H54 (cell line): ENCODE data around the gene LRRN3.

Experiments
- DNase-seq: peaks from one replicate; pipeline ENCODE4 v3.0.0; 2011; ENCODE audit warnings: low spot score, mixed read lengths; ENCODE audit not compliant: insufficient read length
- FAIRE-seq: peaks from 3 replicates; lab custom pipeline; 2011; peaks lifted over from hg19 to GRCh38; lab: Jason Lieb, UNC
- POLR2A ChIP-seq: IDR thresholded peaks from 2 replicates; pipeline ENCODE4 v1.6.1; 2011; ENCODE audit warnings: low read depth, mild to moderate bottlenecking, low read length

Gene LRRN3

DNA sequence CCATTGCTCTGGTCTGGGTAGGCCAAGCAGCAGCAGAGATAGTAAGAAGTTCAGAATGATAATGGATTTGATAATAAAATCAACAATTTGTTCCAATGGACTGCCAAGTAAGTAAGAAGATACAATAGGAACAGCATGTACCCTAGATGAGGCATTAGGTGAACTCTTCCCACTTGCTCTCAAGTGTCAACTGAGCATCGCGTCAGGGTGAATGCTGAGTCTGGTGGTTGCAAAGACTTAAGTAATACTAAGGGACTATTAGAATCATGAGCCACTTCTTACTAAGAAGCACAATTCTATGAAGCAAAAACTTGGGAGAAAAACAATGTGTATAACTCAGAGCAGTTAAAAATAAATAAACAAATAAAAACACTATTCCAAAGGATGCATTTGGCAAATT is 54.5 kb downstream of the LRRN3 start:
- no peak for FAIRE-seq
- TF ChIP-seq POLR2A: no peak
- DNase-seq: no peak

DNA sequence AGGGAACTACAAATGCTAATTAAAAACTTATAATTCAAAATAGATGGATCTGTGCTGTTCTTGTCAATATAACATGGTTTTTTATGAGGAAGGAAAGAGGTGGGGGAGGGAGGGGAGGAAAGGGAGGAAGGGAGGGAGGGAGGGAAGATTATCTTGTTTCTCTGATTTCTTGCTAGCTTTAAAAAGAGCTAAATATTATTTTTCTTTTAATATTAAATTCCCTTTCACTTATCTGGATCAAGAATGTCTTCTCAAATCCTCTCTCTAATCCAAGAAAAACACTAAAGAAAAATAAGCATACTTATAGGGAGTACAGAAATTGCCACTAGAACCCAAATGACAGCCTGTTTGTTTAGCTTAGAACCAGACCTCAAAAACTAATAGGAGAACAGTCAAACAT is 55.2 kb downstream of the LRRN3 start:
- TF ChIP-seq POLR2A: no peak
- FAIRE-seq (no peak), DNase-seq (no peak)

DNA sequence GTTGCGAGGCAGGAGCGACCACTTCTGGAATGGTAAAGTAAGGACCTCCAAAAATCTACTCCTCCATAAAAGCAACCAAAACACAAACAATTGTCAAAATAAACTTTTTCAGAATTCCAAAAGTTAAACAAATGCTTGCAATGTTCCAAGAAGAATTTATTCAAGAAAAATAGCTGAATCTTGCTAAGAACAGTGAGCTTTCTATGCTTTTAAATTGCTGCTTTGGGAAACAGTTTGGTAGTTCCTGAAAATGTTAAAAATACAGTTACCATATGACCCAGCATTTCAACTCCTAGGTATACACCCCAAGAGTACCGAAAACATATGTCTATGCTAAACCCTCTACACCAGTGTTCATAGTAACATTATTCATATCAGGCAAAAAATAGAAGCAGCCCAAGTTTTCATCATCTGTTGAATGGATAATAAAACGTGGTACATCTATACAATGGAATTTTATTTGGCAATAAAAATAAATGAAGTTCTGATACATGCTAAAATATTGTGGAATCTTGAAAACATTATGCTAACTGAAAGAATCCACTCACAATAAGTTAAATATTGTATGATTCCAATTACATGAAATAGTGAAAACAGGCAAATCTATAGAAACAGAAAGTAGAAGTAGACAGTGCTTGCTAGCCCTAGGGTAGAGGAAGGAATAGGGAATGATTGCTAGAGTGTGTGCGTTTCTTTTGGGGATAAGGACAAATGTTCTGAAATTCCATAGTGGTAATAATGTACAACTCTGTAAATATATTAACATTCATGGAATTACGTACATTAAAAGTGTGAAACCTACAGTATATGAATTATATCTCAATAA is 57.0 kb downstream of the LRRN3 start:
- FAIRE-seq (no peak), DNase-seq (no peak)
- no peak for TF ChIP-seq POLR2A

DNA sequence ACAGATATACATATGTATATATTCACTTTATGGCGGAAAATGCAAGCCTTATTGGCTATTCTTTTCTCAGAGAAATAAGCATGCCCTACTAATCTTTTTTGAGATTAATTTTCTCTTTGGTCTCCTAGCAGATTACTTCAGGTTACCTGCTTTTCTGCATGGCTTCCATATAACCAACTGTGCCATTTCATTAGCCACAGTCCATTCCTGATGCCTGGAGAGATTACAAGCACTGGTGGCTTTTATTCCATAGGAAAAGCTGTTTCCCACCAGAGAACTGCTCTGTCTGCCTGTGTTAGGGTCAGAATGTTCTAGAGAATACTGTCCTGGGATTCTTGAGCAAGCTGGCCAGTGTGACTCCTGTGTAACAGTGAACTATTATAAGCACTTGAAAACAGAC is 59.8 kb downstream of the LRRN3 start:
- no peak for DNase-seq
- FAIRE-seq: no peak
- no peak for TF ChIP-seq POLR2A

DNA sequence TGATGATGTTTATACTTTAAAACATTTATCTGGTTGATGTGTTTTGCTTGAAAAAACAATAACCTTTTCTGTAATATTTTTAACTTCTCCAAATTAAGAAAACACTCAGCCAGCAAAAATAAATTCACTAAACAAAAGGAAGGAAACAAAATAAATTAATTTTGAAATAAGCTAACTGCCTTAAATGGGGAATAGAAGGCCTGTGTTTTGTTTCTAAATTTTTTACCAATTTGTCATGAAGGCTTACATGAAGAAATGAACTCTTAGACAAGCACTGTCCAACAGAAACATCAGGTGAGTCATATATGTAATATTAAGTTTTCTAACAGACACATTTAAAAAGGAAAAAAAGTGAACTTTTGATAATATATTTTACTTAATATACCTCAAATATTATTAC is 68.5 kb downstream of the LRRN3 start:
- peak; percentile 4 for DNase-seq
- no peak for TF ChIP-seq POLR2A
- FAIRE-seq: no peak

DNA sequence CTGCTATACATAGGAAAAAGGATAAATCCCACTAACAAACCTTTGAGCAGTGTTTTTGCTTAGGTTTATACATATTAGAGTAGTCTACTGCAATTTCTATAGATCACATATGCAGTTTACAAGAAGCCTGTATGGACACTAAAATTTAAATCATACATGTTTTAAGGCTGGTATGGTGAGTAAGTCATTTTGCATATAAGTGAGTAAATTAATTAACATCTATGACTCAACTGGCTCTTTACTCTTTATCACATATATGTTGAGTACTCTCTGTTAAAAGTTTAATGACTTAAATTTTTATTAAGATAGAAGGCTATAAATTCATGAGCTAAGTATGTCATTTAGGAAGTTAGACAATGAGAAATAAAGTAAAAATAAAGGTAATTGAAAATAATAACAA is 69.4 kb downstream of the LRRN3 start:
- no peak for DNase-seq
- no peak for FAIRE-seq
- no peak for TF ChIP-seq POLR2A

DNA sequence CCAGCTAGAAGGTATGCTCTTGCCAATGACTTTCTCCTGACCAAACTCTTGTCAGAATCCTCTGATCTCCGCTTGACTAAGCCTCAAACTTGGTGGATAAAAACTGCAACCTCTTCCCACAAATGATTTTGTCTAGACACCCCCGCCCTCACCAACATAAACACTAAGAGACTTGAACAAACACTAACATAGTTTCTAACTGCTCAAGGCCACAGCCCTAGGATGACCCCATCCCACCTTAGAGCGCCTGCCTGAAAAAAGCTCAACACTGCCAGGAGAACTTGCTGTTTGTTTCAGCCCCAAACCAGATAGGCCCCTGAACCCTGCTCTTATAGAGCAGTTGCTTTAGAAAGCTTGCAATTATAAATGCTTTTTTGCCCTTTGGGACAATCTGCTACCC is 71.8 kb downstream of the LRRN3 start:
- no peak for TF ChIP-seq POLR2A

DNA sequence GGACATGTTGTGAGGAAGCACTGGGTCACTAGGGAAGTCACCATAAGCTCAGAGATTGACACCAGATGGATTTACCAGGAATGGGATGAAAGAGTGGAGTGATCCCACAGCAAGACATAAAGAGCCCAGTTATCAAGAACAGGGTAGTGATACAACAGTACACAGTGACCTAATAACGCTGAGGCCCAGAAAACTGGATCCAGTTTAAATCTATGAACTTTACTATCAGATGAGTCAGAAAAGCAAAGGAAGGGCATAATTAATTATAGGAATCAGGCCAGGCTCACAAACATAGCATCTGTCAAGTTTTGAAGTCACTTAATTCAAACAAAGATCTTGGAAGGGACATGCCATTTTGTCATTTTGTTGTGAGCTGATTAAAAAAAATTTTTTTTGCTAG is 73.5 kb downstream of the LRRN3 start:
- DNase-seq: no peak
- no peak for FAIRE-seq
- TF ChIP-seq POLR2A: no peak

More for the DNA sequence above, 71.8 kb downstream of the LRRN3 start:
- DNase-seq (no peak), FAIRE-seq (no peak)

DNA sequence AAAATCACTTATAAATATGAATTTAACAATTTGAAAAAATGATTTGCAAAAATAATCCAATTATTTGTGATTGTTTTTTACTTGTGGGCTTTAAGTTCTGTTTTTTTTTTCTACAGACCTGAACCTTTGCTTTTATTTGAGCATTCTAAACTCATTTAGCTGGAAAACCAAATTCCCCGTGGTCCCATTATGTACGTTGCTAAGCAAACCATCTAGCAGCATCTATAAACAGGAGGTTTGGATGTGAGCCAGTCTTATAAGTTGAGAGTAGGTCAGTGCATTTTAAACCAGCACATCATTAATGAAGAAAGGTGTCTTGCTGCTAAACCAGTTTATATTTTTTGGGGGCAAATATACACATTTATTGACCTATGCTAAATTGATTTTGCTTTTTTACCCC is 77.3 kb downstream of the LRRN3 start:
- DNase-seq (no peak), FAIRE-seq (no peak)
- no peak for TF ChIP-seq POLR2A

DNA sequence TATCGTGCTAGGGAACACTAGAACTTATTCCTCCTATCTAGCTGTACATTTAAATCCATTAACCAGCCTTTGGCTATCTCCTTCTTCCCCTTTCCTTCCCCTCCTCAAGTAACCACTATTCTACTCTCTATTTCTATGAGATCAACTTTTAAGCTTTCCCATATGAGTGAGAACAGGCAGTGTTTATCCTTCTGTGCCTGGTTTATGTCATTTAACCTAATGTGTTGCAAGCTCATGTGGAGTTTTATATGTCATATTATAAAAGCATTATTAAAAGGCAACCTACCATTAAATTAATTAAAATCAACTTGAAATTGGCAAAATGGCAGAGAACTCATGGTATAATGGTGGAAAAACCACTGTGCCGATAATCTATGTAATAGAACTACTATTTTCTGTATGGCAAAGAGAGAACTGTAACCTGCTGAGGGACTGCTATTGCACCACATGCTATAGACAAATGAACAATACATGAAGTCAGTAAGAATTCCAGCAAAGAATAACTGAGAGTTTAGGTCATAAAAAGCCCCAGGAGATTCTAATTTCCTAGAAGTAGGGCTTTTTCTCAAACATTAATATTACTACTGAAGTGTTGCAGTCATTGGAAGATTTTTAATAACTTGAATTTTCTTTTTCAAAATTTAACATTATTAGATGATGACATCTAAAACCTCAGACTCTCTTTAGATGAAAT is 81.8 kb downstream of the LRRN3 start:
- DNase-seq: no peak
- no peak for TF ChIP-seq POLR2A
- no peak for FAIRE-seq

DNA sequence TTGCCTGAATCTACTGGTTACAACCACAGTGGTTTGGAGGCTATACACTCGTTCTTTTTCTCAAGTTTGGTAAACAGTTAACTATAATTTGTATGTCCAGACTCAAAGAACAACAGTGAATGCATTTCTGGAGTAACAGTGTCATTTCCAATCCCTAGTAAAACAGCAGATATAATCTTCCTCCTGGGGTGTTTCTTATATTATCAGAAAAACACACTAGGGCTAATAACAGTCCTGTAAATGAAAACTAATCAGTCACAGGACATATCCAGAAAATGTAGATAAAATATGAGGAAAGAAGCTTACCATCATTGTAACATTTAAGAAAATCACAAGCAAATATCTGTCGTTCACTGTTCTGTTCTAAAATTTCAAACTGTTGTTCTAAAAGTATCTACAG is 82.6 kb downstream of the LRRN3 start:
- no peak for TF ChIP-seq POLR2A
- no peak for FAIRE-seq
- no peak for DNase-seq

DNA sequence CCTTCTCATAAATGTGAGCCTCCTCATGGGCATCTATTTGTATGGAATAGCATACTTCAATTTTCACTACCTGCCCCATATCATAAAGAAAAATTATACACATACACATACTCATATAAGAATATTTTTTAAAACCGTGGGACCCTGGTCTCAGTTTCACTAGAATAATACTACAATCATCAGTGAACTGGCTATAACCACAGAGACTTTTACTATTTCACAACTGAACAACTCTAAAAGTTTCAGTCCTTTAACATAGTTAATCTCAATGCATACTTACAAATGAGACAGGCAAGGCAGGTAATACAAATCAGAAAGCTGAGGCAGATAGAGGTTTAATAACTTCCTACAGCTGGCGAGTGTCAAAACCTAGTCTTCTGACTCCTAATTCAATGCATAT is 83.1 kb downstream of the LRRN3 start:
- DNase-seq (no peak), FAIRE-seq (no peak)
- TF ChIP-seq POLR2A: no peak

DNA sequence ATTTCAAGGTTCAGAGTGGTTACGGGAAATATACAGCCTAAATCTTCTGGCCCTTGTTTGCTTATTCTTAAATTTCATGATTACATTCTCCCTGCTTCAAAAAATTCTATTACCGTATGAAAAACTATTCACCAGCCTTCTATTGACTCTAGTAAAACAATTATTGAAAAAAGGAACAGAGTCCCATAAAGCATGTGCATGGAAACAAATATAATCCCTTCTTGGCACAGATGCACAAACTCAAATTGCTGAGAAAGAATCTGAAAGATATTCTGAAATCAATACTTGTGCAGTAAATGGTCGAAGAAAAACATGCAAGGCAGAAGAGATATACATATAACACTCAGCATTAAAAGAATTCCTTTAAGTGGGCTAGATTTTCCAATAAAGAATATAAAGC is 83.6 kb downstream of the LRRN3 start:
- FAIRE-seq: no peak
- no peak for DNase-seq
- TF ChIP-seq POLR2A: no peak
